NAMALWA (cell line): Measurements from ENCODE around the gene CD226.

Source experiments
- DNase-seq: peaks from one replicate; pipeline ENCODE4 v3.0.0-alpha.2; 2015; ENCODE audit warnings: low spot score

CD226 gene

DNA sequence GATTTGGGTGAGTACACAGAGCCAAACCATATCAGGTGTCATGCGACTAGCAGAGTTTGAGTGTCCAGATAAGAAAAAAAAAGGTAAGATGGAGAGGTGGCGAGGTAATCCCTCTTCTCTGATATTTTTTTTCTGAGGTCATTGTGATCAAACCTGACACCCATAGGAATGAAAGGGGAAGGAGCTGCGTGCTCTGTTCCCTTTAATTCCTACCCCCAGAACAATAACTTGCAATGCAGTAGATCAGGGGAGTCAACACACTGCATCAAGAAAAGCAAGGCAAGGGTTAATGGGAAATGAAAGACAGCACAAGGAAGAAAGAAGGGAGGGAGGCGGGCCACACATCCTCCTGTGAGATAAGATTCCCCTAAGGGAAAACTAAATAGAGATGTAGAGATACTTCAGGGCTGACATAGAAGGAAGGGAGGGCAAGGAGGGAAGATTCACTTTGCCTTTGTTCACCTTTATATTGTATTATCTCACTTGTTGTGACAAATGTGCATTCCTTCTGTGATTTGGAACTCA is 132.8 kb downstream of the CD226 start:
- DNase-seq: no peak

DNA sequence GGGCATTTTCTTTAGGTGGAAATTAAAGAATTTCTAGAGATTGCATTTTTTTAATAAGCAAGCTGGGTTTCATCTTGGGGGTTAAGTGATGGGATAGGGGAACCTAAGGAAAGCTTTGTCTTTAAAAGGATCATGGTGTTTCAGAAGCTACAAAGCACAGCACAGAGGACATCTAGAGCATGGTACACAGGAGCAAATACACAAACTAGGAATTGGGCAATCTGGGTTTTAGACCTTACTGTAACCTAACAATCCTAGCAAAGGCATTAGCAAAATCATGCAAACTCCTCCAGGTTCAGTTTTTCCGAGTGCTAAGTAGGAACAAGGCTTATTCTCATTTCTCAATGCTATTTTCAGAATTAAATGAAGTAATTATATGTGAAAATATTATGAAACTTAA is 134.1 kb downstream of the CD226 start:
- no peak for DNase-seq

DNA sequence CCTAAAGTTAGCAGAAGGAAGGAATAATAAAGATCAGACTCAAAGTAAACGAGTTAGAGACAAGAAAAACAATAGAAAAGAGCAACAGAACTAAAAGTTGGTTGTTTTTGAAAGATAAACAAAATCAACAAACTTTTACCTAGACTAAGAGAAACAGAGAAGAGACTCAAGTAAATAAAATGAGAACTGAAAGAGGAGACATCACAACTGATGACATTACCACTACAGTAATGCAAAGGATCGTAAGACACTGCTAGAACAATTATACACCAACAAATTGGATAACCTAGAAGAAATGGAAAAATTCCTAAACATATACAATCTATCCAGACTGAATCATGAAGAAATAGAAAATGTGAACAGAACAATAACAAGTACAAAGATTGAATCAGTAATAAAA is 139.3 kb downstream of the CD226 start:
- DNase-seq: no peak

DNA sequence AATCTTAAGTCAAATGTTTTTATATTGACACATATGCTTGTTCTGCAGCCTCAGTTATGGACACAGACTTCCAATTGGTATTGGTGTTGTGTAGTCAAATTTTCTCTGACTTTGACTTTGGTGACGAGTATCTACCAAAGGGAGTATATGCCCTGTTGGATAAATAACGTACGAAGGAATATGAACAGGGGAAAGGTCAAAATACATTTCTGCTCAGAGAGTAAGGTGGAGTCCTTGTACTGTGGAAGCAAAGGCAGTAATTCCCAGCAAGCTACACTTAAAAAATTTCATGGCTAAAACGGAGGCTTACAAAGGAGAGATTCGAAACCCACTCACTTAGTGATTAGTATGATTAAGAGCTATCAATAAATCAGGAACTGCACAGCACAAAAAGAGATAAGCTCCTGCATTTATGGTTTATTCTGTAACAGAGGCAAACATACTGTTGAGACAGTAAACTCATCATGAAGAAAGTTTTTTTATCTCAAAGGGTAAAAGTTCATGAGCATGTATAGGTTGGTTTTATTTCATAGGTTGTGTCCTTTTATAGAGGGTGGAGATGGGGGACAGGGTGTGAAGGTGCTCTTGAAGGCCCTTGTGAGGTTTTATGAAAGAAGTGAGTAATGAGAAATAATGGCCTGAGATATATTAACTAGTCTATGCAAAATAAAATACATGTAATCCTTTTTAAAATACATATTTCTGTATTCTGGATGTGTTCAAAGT is 142.7 kb downstream of the CD226 start:
- no peak for DNase-seq
